Middle frontal gyrus (tissue), 1 donor: ENCODE measurements around the gene CCNYL1.
A peak's percentile ranks its signal among the peaks of the same experiment; 100 is the strongest.
"Not testable (repeated sequence)": the region's sequence is repeated elsewhere in the genome, so short reads cannot be mapped to it uniquely, and the experiment has no call there.

Experiments used
- DNase-seq: peaks from one replicate; pipeline ENCODE4 v3.0.0-alpha.2; 2015; ENCODE audit warnings: low spot score; ENCODE audit errors: extremely low spot score

The CCNYL1 gene

DNA sequence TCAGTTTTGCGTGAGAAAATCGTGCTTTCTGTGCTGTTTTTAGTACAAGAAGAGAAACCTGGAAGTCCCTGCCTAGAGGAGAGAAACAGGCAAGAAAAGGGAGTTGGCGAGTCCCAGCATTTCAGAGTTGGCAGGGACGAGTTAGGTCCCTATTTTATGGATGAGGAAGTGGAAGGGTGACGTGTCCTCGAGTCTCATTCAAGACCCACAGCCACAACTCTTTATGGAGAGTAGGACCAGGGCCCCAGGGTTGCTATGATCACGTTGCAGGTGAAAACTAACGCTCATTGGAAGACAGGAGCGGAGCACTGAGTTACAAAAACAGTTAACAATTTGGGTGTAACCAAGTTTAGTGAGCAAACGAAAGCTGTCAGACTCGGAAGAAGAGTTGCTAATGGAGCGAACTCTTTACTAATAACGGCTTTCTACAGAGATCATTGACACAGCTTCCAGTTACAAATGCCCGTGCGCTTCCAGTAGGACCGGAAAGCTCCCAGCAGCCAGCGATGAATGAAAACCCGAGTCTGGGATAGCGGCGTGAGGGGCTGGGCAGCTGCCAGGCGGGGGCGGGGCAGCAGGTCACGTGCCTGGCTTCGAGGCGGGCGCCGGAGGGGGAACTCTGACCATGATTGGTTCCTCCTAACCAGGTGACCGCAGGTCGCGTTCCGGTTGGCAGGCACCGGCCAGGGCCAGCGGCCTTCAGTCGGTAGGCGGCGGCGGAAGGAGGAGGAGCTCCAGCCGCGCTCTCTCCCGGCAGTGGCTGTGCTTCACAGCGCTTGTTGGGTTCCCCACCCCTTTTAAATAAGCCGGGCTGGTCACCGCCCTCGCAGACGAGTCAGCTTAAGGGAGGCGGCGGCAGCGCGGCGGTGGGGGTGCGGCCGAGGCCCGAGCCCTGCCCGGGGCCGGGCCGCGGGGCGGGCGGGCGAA is at the start of gene CCNYL1:
Gene CCNYL1 (plus strand): TSS at position 827 of the 927 bp plus-strand sequence. CDS start 257 bp downstream, outside the sequence.
- DNase-seq = peak; percentile 97

GRCh38 chr2:207662203-207662602 is 49.2 kb upstream of the CCNYL1 start:
- no peak for DNase-seq

- no peak for DNase-seq
Measured at GRCh38 chr2:207663870-207664545, 47.4 kb upstream of the CCNYL1 start.

GRCh38 chr2:207670887-207671286 is 40.6 kb upstream of the CCNYL1 start:
- DNase-seq = peak; percentile 3

DNA sequence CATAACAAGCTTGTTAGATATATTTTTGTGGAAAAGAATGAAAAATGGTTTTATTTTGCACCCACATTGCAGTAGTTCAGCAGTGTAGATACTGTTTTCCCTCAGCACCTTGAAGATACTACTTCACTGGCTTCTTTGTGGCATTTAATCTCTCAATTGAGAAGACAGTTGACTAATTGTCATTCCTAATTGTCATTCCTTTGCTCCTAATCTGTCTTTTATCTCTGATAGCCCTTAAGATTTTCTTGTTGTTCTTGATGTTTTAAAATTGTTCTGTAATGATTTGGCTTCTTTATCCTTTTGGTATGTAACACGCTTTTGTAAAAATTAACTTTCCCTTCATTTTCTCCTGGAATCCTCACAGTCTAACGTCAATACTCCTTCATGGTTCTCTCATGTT is 38.0 kb upstream of the CCNYL1 start:
- DNase-seq = no peak

DNA sequence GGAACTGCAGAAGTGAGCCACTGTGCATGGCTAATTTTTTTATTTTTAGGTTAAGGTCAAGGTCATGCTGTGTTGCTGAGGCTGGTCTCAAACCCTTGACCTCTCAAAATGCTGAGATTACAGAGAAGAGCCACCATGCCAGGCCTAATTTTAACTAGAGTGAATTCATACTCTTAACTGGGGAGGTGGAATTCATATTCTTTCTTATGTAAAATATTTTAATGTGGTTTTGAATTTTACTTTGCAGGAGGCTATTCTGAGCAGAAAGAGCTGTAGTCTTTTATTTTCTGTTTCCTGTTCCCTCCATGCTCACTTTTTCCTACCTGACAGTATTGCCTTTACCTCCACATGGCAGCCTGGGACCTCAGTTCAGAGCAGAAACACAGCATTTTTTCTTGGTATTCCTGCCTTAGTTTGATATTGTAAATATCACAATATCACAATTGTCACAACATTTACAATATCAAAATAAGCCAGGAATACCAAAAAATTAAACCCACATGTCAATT is 37.1 kb upstream of the CCNYL1 start:
- DNase-seq = no peak

DNA sequence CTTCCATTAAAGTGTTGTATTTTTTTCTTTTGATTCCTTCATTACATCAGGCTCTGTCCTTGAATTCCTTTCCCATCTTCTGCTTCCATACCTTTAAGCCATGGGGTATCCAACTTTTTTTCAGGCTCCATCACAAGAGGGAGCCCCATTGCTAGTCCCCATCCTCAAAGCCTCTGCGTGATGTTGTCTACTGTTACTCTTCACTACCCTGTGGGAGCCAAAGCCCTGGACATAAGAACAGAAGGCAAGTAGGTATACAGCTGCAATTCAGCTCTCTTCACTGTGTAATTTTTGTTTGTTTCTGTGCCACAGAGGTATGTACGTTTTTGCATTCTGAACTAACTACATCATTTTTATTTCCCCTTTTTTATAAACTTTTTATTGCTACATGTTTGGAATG is 36.6 kb upstream of the CCNYL1 start:
- DNase-seq = no peak

- peak; percentile 8 for DNase-seq
Measured at GRCh38 chr2:207676827-207677354, 34.5 kb upstream of the CCNYL1 start.

DNA sequence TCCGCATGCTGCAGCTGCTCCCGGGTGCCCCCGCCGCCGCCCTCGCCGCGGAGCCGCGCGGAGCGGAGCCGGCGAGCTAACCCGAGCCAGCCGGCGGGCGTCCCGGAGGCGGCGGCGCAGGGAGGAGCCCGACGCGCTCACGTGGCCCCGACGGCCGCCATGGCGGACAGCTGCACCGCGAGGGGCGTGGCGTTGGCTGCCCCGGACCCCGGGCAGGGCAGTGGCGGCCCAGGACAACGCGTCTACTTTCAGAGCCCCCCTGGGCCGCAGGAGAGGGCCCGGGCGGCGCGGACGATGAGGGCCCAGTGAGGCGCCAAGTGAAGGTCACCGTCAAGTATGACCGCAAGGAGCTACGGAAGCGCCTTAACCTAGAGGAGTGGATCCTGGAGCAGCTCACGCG is 30.0 kb upstream of the CCNYL1 start:
- no peak for DNase-seq

DNA sequence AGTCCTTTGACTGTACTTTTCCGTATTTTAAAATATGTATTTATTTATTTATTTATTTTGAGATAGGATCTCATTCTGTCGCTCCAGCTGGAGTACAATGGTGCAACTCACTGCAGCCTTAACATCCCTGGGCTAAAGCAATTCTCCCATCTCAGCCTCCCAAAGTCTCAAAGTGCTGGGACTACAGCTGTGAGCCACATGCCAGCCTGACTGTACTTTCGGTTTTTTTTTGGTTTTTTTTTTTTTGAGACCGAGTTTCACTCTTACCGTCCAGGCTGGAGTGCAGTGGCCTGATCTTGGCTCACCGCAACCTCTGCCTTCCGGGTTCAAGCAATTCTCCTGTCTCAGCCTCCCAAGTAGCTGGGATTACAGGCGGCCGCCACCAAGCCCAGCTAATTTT is 28.9 kb upstream of the CCNYL1 start:
- DNase-seq = no peak

DNA sequence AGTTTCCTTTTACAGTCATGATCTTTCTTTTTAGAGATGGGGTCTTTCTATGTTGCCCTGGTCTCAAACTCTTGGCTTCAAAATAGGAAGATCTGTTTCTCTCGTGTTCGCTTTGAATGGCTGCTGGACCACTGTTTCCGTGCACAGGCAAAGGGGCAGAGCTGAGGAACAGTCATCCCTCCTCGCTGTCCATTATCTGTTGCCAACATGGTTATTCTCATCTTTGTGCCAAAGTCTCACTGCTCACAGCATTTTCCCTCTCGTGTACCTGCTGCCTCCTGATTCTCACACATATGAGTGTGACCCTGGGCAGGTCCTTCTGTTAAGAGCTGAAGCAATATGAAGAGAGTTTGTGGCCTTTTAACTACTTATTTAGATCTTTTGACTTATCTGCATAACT is 28.0 kb upstream of the CCNYL1 start:
- DNase-seq = no peak

GRCh38 chr2:207683879-207684627 is 27.4 kb upstream of the CCNYL1 start:
- no peak for DNase-seq

DNA sequence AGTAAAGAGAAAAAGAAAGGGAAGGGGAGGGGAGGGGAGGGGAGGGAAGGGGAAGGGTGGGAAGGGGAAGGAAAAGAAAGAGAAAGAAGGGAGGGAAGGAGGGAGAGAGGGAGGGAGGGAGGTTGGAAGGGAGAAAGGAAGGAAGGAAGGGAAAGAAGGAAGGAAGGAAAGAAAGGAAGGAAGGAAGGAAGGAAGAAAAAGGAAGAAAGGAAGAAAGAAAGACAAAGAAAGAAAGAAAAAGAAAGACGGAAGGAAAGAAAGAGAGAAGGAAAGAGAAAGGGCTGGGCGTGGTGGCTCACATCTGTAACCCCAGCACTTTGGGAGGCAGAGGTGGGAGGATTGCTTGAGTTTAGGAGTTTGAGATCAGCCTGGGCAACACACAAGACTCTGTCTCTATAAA is 24.6 kb upstream of the CCNYL1 start:
- DNase-seq = no peak

DNA sequence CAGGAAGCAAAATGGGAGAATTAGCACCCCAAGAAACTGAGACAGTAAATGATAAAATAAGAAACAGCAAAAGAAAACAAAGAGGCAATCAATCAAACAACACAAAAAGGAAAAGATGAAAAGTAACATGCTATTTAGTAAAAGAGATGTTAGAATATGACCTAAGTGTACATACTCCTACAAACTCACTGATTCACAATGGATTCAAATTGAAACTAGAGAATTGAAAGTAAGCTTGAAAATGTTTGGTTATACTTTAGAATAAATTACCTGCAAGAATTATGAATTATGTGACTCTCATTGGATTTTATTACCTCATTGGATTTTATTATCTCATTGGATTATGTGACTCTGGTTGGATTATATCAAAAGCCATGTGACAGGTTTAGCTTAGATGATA is 22.8 kb upstream of the CCNYL1 start:
- no peak for DNase-seq

GRCh38 chr2:207690845-207691461 is 20.5 kb upstream of the CCNYL1 start:
- DNase-seq = not testable (repeated sequence)

DNA sequence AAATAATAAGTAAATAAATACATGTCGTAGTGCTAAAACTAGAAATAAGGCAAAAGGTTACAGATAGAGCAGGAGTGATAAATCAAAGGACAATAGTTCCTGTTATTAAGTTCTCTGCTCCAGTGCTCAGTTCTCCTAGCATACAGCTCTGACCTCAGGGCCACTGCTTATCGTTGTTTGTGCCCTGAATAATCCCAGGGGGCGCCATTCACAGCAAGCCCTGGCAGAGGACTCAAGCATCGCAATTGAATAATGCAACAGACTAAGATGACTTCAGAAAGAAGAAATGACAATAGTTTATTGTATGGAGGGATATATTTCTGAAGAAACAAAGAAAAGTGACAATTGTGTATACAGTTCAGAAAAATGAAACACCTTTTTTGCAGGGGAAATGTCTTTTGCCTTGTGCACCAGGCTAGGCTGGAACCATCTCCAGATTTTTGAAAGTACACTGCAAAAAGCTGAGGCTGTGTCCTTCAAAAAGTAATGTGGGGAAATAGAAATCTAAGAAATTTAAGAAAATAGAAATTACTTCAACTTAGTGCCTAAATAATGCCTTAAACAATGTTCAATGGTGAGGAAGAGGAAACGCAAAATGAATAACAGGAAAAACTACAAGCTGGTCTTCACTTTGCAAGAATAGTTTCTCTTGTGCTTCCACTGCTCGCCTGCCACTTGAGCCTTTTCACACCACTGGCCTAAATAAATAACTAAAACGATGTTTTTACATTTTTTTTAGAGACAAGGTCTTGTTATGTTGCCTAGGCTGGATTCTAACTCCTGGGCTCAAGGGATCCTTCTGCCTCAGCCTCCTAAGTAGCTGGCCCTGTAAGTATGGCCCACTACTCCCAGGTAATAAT is 19.0 kb upstream of the CCNYL1 start:
- DNase-seq = no peak

DNA sequence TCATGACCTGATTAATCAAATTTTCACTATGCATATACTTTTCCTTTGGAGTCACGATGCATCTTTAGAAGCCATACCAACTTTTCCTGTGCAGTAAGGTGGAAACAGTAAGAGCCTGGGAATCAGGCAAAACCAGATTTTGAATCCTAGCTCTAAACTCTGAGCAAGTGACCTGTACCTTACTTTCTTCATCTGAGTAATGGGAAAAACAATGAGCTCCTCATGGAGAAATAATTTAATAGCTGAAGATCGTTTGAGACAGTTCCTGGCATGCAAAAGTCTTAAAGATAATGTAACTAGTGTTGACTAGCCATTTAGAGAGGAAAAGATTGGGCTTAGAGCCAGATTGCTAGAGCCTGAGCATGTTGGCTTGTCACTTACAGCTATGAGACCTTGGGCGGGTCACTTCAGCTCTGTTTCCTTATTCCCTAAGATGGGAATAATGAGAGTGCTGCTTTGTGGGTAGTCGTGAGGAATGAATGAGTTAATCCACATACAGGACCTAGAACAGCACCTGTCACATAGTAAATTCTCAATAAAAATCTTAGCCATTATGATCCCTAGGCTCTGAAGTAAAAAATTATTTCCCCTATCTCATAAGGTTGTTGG is 17.7 kb upstream of the CCNYL1 start:
- no peak for DNase-seq

DNA sequence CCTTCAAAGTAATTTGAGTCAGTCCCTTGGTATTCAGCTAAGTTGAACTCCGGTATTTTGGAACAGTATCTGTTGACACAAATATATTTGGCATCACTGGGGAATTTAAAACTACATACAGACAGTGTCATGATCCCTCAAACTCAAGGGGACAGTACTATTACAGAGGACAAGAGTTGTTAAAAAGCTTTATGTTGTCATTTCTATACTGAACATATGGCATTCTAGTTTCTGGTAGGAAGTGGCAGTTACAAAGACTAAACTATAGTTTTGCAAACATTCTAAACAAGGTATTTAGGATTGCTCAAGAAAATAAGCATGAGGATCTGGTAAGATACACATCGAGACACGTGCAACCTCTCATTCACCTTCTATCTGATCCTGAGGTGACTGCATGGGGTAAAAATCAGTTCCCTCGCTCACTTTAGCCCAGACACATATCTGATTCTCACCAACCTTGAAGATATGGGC is 16.6 kb upstream of the CCNYL1 start:
- DNase-seq = no peak

DNA sequence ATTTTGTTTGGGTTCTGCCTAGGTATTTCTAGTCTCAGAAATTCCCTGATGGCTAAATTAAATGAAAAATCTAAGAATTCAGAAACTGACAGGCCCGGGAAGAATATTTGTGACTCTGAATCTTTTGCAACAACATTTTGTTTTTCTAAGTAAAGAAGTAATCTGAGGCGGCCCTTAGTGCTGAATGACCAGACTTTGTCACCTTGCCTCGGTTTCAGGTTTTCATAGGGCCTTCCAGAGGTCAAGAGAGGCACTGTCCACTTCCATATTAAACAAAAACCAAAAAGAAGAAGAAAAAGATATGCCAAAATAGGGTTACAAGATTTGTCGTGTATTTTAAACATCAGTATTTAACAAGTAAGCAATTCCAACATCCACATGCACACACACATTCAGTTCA is 16.1 kb upstream of the CCNYL1 start:
- no peak for DNase-seq
